ENCODE measurements around the gene SUCNR1. TPM values are rescaled to one million over a fixed set of nuclear protein-coding genes. Genes with fewer than 3 reads are reported as not detected.
"Not testable (repeated sequence)": the region's sequence is repeated elsewhere in the genome, so short reads cannot be mapped to it uniquely, and the experiment has no call there.

The SUCNR1 gene
- total RNA-seq, 4 donors from 2014 or later = 0.19 to 0.38 TPM; not detected in 2

GRCh38 chr3:151864423-151865101 lies 8.9 kb upstream of the SUCNR1 start:
- no peaks in the 10 kb centered on the region for H3K4me1 ChIP-seq
- TF ChIP-seq POLR2A (IDR thresholded peaks at IDR 0.05) = no peak
- no peak for TF ChIP-seq CTCF (IDR thresholded peaks at IDR 0.05)
- H3K36me3 ChIP-seq = no peaks in the 10 kb centered on the region
- no peak for DNase-seq
- WGBS, 2 donors = 35 to 46% methylated on average over 4 of the region's 4 CpGs
- intact Hi-C loops (cut with DNase I) = no loop called here
- no peak overlapping the region for H3K4me3 ChIP-seq
- H3K9me3 ChIP-seq = no peaks in the 10 kb centered on the region
- H3K27ac ChIP-seq = no peak overlapping the region
- no peaks in the 10 kb centered on the region for H3K27me3 ChIP-seq

- no peak for DNase-seq
- 72 to 77% methylated on average over 4 of the region's 4 CpGs for WGBS, 2 donors
- no peak overlapping the region for H3K27ac ChIP-seq
- no peaks in the 10 kb centered on the region for H3K4me1 ChIP-seq
- H3K4me3 ChIP-seq = no peak overlapping the region
- H3K36me3 ChIP-seq = no peaks in the 10 kb centered on the region
- intact Hi-C loops (cut with DNase I) = no loop called here
- no peaks in the 10 kb centered on the region for H3K9me3 ChIP-seq
- TF ChIP-seq CTCF (IDR thresholded peaks at IDR 0.05) (no peak), POLR2A (IDR thresholded peaks at IDR 0.05) (no peak)
- no peaks in the 10 kb centered on the region for H3K27me3 ChIP-seq
These were observed 6.6 kb upstream of the SUCNR1 start for GRCh38 chr3:151866711-151867410.

- Histone ChIP-seq H3K9me3 (no peaks in the 10 kb centered on the region), H3K4me3 (no peak overlapping the region), H3K27ac (no peak overlapping the region), H3K4me1 (no peaks in the 10 kb centered on the region), H3K27me3 (no peaks in the 10 kb centered on the region), H3K36me3 (no peaks in the 10 kb centered on the region)
- TF ChIP-seq CTCF (IDR thresholded peaks at IDR 0.05) (no peak), POLR2A (IDR thresholded peaks at IDR 0.05) (no peak)
- DNase-seq = no peak
- intact Hi-C loops (cut with DNase I) = no loop called here
- 91 to 97% methylated on average over 1 of the region's 1 CpG for WGBS, 2 donors
These were observed 5.8 kb upstream of the SUCNR1 start for GRCh38 chr3:151867666-151868065.

GRCh38 chr3:151869181-151869580 lies 4.3 kb upstream of the SUCNR1 start:
- no peaks in the 10 kb centered on the region for H3K9me3 ChIP-seq
- H3K27ac ChIP-seq = no peak overlapping the region
- TF ChIP-seq POLR2A (IDR thresholded peaks at IDR 0.05) (no peak), CTCF (IDR thresholded peaks at IDR 0.05) (no peak)
- DNase-seq = no peak
- intact Hi-C loops (cut with DNase I) = no loop called here
- no peak overlapping the region for H3K4me3 ChIP-seq
- WGBS, 2 donors = 28 to 33% methylated on average over 3 of the region's 3 CpGs
- H3K27me3 ChIP-seq = no peaks in the 10 kb centered on the region
- no peaks in the 10 kb centered on the region for H3K36me3 ChIP-seq
- peaks cover 0 to 2% (median 0%) of the 10 kb centered on the region in 3 donors for H3K4me1 ChIP-seq

- WGBS, 2 donors = 60 to 67% methylated on average over 8 of the region's 8 CpGs
- DNase-seq = no peak
- H3K36me3 ChIP-seq = no peaks in the 10 kb centered on the region
- intact Hi-C loops (cut with DNase I) = no loop called here
- H3K4me3 ChIP-seq = no peak overlapping the region
- H3K27ac ChIP-seq = no peak overlapping the region
- no peaks in the 10 kb centered on the region for H3K9me3 ChIP-seq
- TF ChIP-seq CTCF (IDR thresholded peaks at IDR 0.05) = no peak
- no peak for TF ChIP-seq POLR2A (IDR thresholded peaks at IDR 0.05)
- H3K27me3 ChIP-seq = no peaks in the 10 kb centered on the region
- H3K4me1 ChIP-seq = peaks cover 0 to 2% (median 0%) of the 10 kb centered on the region in 3 donors
These were observed 1.6 kb upstream of the SUCNR1 start for GRCh38 chr3:151871639-151872468.

- 75 to 86% methylated on average over 5 of the region's 5 CpGs for WGBS, 2 donors
- H3K4me3 ChIP-seq; H3K27me3 ChIP-seq; H3K27ac ChIP-seq; H3K4me1 ChIP-seq; intact Hi-C loops (cut with DNase I); H3K36me3 ChIP-seq; H3K9me3 ChIP-seq; DNase-seq: not testable (repeated sequence)
These were observed 636 bp downstream of the SUCNR1 start for GRCh38 chr3:151874079-151874478.
